Hematopoietic multipotent progenitor cell (in vitro differentiated cells): ENCODE results near the gene LBR. TPM values are rescaled to one million over a fixed set of nuclear protein-coding genes. Genes with fewer than 3 reads are reported as not detected.
A peak's percentile ranks its signal among the peaks of the same experiment; 100 is the strongest.
"Not testable (repeated sequence)": the region's sequence is repeated elsewhere in the genome, so short reads cannot be mapped to it uniquely, and the experiment has no call there.

Experiments used
- DNase-seq, 3 donors: peaks; one replicate each; pipeline ENCODE4 v3.0.0-alpha.2; 2011 to 2015; ENCODE audit warnings: low read depth in 2 of 3, low spot score in 2 of 3
- total RNA-seq: library from RNA; depleted of rRNA; stranded (reverse); fragments of >200 nt; gene quantifications from one replicate; pipeline ENCODE4 v1.2.3, GENCODE V29; 2012

The LBR gene
- 51.7 TPM for total RNA-seq

DNA sequence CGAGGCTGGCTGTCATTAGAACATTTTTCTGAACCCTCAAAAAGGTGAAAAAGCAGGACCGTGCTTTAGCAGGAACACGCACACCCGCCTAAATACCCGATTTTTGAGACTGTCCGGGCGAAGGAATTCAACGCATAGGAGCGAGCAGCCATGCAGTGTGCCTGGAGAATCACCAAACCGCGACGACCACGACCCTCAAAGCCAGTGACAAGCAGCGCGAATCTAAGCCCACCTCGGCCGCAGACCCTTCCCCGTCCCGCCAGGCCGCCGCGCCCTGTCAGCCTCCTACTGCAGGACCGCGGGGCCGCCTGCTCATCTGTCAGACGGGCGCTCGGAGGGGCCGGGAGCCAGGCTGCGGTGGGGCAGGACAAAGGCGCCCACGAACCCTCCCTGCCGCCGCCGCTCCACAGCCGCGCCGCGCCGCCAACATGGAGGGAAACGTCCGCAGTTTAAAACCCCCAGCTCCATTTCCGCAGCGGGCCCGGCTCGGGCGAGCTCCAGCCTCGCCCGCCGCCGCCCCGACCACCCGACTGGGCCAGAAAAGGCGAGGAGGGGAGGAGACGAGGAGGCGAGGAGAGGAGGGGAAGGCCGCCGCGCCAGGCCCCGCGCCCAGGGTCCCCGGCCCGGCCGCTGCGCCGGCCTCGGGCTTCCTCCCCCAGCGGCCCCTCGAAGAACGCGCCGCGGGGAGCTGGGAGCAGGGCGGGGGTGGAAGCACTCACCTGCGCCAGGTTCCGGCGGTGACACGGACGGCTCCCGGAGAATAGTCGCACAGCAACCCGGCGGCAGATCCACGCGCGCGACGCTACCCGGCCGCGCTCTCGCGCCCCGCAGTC lies at the start of gene LBR:
Gene LBR, minus strand, starts transcription at position 804 of the 833 bp plus-strand sequence. CDS start 3,963 bp downstream, outside the sequence.
- DNase-seq = no peak

DNA sequence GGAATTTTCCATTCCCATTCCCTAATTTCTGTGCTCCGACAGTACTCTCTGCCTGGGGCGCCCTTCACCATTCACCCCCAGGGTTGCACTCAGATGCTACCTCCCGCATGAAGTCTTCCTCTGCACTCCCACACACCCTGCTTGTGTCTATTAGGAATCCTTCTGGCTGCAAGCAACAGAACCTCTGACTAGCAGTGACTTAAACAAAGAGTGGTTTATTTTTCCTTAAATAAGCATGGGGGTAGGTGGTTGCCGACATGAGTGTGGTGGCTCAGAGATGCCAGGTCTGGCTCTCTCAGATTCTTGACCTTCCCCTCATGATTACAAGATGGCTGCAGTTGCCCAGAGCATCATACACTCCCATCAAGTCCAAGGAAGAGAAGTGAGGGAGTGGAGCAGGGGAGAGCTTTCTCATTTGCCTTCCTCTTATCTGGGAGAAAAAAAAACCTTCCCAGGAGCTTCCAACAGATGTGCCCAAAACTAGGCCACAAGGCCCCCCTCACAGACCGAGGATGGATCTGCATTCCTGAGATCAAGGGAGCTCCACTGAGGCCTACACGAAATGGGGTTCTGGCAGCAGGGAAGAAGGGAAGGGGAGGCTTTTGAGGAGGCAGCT lies 49.6 kb upstream of the LBR start:
- no peak for DNase-seq

- no peak for DNase-seq
Measured at GRCh38 chr1:225476538-225476988, 48.7 kb upstream of the LBR start.

- no peak for DNase-seq
Measured at GRCh38 chr1:225476100-225476511, 48.3 kb upstream of the LBR start.

- DNase-seq = peak; percentile 49 to 85 (median 59)
Measured at GRCh38 chr1:225474986-225475820, 47.4 kb upstream of the LBR start.

GRCh38 chr1:225474439-225474985 lies 46.7 kb upstream of the LBR start:
- no peak for DNase-seq

GRCh38 chr1:225473676-225474438 lies 46.0 kb upstream of the LBR start:
- not testable (repeated sequence) for DNase-seq

DNA sequence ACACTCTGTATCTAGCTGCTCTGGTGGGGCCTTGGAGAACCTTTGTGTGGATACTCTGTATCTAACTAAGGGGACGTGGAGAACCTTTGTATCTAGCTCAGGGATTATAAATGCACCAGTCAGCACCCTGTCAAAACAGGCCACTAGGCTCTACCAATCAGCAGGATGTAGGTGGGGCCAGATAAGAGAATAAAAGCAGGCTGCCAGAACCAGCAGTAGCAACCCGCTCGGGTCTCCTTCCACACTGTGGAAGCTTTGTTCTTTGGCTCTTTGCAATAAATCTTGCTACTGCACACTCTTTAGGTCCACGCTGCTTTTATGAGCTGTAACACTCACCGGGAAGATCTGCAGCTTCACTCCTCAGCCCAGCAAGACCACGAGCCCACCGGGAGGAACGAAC lies 45.4 kb upstream of the LBR start:
- not testable (repeated sequence) for DNase-seq

DNA sequence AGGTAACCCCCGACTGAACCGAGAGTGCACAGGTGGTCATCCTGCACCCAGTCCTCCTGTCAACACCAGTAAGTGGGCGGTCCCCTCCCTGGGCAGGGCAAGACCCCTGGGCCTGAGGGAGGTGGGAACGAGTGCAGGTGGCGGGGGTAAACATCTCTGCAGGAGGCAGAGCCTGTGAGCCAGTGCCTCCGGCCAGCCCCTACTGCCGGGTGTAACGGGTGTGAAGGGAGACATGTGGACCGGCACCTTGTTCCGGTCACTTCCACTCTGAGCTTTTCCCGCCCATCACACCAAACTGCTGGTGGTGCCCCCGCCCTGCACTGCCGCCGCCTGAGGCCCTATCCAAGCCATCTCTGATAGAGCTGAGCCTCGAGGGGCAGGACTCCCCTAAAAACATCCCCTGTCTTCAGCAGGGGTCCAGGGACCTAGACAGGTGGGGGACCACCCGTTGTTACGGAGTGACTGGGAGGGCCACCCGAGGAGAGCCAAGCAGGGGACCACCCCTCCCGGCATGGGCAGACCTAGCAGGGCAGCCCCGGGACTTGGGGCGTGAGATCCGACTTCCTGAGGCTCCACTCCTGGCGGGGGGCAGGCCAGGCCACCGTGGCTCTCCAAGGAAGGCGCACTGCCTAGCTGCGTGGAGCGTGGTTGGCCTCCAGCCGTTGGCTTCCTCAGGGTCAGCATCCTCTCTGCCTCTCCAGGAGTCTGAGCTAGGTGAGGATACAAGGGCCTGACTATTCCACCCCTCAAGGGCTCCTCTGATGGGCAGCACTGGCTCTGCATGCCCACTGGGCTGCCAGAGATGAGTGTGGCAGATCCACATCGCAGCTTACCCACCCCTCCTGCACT lies 43.8 kb upstream of the LBR start:
- DNase-seq = no peak

GRCh38 chr1:225471109-225471452 lies 43.2 kb upstream of the LBR start:
- DNase-seq = no peak

DNA sequence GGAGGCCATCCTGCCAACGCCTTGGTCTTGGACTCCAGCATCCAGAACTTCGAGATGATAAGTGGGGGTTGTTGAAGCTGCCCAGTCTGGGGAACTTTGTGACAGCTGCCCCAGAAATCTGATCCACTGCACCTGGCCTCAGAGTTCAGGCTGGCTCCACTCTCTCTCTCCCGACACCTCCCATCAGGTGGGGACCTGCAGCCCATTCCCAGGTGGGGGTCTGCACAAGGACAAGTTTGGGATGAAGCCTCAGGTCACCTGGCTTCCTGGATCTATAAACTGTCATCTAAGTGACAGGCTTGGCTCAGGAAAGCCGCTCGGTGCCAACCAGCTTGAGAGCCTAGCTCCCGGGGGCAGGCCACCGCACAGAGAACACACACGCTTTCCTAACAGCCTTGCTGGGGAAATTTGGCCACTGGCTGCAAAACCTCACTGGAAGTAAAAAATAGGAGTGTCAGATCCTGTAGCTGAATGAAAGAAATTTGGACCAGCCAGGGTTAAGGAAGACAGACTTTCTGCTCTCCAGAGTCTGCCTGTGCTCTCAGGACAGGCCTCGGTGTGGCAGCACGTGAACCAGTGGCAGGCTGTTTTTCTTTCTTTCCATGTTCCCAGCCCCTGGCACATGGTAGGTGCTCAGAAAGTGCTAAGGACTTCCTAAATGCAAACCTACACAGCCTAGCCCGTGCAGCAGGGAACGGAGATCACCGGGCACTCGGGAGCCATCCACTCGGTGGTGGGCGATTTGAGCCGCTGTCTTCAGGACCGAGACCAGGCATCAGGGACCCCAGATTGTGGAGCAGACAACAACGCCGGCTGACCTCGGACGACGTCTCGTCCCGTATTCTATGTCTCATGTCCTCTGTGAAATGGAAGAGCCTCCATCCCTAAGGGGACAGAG lies 42.6 kb upstream of the LBR start:
- no peak for DNase-seq

DNA sequence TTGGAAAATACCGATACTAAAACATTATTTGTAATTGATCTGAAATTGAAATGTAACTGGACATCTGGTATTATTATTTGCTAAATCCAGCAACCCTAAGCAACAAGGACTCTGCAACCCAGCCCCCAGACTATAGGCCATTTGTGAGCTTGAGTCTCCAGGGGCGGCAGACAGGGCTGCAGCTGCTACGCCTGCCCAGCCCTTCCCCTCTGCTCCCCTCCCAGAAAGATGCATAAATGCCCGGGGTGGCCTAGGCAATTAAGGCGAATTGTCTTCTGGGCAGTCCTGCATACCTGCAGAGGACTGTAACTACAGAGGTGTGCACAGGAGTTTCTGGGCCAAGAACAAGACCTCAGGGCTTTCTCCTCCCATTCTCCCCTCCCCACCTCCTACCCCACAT lies 41.2 kb upstream of the LBR start:
- DNase-seq = no peak

GRCh38 chr1:225468270-225469020 lies 40.6 kb upstream of the LBR start:
- no peak for DNase-seq

GRCh38 chr1:225467193-225468020 lies 39.6 kb upstream of the LBR start:
- peak; percentile 49 to 95 (median 87) for DNase-seq

GRCh38 chr1:225466848-225467192 lies 39.0 kb upstream of the LBR start:
- DNase-seq = no peak

- no peak for DNase-seq
Measured at GRCh38 chr1:225465793-225466517, 38.1 kb upstream of the LBR start.
